CD4-positive, alpha-beta T cell treated with Interleukin-10 for 1 hour (primary cell): ENCODE measurements around the gene ADD3.

Experiments used
- DNase-seq: peaks from one replicate; pipeline ENCODE4 v3.0.0-alpha.2; 2020

ADD3 gene

DNA sequence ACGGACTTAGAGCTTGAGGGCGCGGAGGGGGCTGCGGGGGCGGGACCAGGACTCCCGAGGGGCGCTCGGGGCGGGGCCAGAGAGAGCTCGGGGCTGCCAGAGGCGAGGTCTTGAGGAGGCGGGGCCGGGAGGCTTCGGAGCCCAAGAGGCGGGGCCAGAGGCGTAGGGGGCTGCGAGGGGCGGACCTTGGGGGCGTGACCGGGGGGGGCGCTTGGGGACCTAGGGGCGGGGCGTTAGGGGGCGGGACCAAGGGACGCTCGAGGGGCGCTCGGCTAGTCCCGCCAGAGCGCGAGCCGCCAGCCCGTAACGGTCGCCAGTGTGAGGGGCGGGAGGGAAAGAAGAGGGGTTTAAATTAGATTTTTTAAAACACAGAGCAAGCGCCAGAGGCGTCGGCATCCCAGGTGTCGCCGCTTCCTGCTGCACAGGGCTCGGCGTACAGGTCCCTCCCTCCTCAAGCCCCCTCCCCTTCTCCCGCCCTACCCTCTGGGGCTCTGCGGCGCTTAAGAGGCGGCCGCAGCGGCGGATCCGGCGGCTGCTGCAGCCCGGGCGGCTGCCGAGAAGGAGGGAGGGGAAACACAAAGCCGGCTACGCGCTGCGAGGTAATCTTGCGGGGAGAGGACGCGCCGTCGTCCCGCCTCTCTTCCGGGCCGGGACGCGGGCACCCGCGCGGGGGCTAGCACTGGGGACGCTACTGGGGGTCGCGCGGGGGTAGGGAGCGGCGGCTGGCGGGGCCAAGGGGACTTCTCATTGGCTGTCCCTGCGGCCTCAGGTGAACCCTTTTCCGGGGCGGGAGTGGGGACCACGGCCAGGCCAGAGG, at the start of gene ADD3:
Gene ADD3 (plus strand): TSS at position 284 of the 817 bp plus-strand sequence. CDS start 92,670 bp downstream, outside the sequence.
- peak; percentile 94 for DNase-seq

GRCh38 chr10:109958059-109958458, 49.7 kb upstream of the ADD3 start:
- DNase-seq: no peak

DNA sequence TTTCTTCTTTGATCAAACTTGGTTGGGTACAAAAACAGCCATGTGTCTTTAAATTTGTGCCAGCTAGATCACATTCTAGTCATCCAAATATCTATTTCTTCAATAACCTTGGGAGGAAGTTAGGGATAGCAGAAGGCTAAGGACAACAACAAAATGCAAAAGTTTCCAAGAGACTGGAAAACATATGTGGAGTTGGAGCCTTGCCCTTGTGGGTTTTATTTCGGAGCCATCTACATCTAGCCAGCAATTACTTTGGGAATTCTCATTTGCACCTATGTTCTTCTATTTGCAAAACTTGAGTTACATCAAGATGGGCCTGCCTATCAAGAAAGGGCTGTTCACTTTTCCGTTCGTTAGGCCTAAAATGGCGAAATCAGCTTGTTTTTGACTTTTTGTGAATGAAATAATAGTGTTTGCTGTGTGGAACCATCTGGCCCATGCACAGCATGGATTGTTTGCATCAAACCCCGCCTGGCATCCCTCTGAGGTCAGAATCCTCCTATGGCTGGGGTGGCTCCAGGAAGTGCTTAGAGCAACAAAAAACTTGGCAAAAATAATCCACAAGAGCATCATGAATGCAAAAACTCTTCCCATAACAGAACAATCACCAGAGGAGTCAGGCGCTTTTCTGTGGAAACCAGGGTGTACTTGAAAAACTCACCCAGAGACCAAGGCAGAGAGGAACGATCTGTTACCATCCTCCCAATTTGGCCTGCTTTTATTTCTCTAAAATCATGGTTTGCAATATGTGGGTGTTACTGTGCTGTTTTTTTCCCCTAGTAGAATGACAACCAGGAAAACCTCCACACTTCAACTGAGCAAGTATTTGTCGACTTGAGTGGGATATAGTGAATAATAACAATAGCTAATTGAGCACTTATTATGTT, 48.3 kb upstream of the ADD3 start:
- DNase-seq: no peak

- DNase-seq: no peak
These were observed 47.1 kb upstream of the ADD3 start for GRCh38 chr10:109960682-109961081.

DNA sequence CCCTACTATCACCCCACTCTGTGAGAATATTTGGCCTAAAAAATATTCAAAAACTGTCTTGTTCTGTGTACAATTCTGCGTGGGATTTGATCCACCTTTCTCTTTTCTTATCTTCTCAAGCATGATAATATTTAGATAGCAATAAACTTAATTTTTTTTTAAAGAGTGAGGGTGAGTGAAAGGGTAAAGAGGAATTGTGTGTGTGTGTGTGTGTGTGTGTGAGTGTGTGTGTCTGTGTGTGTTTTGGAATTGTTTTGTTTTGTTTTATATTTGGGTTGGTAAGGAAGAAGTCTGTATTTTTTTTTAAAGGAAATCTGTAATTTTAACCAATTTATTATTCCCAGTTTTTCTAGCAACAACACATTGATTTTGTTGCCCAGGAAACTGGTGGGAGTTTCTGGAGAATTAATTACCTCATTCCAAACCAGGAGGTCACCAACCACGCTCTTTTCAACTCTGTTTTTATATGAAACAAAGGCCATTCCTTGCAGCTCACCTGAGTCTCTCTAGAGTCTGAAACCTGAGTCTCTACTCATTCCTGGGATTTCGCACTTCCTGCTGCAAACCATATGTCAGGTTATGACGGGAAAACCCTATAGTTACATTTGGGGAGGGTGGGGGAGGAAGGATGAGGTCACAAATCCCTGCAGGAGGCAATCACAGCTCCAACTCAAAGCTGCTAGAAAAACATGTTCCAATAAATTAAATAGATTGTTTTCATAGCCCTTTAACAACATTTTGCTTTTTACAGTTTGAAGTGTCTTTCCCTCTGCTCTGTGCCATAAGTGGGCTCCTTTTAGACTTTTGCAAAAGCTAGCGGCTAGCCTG, 46.4 kb upstream of the ADD3 start:
- DNase-seq: no peak

DNA sequence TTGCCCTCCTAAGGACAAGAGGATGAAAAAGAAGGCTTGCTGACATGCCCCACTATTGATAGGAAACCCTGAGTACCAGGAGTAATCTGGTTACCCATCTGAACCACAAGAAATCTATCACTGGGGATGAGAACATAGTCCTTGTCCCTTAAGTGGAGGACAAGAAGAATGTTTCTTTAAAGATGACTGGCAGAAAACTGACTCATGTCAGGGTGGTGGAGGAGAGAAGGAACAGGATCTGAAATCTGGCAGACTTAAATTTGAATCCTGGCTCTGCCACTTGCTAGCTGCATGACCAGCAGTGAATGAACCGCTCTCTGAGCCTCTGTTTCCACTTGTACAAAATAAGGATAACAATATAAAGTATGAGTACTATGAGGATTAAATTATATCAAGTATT, 45.5 kb upstream of the ADD3 start:
- no peak for DNase-seq

DNA sequence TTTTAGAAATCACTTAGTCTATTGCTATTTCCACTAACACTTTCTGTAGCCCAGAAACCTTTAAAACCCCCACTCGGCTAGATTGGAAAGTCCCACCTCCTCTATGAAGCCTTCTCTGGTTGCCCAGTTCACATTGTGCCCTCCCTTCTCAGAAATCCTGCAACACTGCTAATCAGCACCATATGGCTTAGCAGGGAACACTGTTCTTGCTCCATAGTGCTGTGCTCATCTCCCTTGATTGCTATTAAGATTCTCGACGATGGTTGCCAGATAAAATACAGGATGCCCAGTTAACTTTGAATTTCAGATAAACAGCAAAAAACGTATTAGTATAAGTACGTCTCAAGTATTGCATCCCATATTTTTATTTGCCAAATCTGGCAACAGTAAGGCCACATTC, 44.3 kb upstream of the ADD3 start:
- DNase-seq: no peak

- DNase-seq: no peak
These were observed 43.5 kb upstream of the ADD3 start for GRCh38 chr10:109964318-109964717.

DNA sequence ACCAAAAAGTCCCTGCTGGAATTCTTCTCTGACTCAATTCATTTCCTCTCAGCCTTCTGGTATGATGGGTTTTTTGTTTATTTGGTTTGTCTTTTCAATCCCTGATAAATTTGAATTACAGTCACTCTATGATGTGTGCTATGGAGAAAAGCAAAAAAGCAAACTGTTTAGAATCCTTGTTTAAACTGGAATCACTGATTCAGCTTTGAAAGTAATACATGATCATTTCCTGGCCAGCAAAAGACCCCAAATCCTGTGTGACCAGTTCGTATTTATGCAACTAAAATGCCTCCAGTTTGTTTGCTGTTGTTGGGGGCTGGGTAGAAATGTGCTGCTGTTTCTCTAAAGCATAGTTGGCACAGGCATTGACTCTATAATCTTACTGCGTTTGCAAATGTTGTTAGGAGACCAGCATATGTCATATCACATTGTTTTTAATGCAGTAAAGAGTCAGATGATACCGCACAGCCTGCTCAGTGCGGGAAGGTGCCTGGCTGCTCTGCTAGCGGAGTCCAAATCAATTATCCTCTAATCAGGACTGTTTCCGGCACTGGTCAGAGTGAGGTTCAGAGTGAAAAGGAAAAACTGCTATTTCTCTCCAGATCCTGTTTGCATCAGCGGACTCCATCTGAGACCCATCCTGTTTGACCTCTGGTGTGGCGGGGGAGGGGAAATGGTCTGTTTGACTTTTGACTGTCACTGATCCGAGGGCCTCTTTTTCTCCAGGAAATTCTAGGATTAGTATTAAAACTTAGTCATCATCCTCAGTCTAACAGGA, 40.6 kb upstream of the ADD3 start:
- DNase-seq: no peak

- no peak for DNase-seq
These were observed 40.1 kb upstream of the ADD3 start for GRCh38 chr10:109967739-109968088.

- no peak for DNase-seq
These were observed 38.6 kb upstream of the ADD3 start for GRCh38 chr10:109968953-109969759.

DNA sequence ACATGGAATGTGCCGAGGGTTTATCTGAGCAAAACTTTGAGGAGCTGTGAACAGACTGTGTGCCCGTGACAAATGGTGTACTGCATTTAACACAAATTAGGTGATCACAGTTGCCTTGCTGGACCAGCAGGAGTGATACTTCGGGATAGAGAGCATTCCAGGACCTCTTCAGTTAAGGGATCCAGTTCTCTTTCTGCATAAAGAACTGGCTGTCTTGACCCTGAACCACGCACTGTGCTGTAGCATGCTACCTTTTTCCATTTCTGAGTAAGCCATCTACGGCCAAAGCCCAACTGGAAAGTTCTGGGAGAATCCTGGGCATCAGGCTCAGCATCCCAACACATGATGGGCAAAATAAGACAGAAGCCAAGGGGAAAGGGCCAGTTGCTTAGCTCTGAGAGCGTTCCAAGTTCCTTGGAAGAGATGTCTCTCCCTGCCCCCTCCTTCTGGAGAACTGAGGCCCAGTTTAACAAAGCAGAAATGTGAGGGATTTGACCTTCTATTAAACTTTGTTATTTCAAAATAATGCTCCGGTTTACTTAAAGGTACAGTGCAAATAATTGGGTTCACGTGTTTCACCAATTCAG, 37.9 kb upstream of the ADD3 start:
- DNase-seq: no peak

DNA sequence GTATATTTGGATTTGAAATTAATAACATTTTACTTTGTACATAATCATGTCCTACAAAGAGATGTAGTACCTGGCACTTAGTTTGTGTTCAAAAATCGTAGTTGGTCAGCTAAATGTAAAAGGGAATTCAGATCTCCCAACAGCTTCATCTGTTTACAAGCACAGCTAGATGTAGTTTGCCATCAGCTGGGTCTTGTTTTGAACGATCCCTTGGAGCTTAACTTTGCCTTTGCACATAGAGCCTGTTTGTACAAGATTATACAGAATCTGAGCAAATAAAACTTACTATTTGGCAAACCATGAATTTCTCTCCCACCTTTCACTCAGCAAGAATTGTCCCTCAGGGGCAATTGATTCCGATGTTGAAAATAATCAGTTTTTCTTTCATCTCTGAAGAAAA, 36.1 kb upstream of the ADD3 start:
- DNase-seq: no peak

DNA sequence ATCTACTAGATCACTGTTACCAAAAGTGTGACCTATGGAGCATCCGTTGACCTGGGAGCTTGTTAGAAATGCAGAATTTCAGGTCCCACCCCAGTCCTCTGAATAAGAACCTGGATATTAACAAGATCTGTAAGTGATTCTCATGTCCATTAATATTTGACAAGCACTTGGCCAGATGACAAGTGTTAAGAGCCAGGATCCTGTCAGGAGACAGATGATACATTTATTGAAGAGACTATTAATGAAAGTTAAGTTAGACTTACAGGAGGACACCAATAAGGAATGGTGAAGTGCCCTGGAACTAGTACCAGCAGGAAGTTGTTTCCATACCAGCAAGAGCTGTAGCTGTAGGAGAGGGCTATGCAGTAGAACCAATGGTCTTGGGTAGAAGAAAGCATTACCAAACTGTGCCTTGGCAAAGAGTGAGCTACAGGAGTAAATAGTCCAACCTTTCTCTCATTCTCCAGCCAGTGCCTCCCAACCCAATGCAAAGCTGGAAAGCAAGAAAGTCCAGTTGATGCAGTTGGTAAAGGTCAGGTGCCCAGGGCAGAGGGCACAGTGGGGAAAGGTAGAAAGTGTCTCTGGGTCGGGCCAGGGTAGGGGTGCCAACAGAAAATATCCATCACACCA, 35.3 kb upstream of the ADD3 start:
- DNase-seq: no peak

DNA sequence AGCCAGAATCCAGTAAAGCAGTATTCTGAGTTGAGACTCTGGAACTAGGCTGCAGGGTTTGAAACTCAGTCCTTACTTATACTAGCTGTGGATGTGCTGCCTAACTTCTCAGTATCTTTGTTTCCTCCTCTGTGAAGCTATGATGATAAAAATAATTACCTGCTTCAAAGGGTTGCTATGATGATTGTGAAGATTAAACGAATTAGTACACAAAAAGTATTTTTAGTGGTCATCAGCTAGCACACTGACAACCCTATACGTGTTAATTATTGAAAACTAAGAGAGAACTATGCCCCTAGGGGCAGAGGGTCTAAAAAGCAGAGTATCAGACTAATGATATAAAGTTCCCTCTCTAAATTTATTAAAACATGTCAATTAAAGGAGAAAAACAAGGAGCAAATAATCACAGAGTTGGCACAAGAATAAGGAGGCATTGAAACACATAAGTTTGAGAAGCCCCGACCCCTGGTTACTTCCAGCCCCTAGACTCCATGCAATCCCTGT, 34.4 kb upstream of the ADD3 start:
- no peak for DNase-seq

DNA sequence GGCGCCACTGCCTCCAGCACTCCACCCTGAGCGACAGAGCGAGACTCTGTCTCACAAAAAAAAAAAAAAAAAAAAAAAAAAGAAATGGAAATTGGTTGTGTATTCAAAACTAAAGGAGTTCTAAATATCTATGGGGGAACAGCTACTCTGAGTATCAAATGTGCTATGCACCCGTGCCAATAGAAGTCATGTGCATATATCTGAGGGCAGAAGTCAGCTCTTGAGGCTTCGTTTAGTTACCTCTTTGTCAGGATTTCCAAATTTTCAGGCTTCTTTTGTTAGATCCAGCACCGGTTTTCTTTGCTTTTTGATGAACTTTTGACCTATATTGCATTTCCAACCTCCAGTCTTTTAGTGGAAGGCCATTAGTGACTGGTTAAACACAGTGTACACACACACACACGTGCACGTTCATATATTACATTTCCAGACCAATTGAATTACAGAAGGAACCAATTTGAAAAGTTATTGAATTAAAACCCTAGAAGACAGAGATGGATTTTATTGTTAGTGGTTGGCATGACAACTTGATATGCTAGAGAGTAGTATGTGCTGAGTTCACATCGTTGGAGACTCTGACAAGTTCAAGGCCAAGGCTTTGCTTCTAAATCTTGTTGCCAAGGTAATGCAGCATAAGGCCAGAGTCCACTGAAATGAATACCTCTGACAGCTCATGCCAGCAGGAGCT, 33.1 kb upstream of the ADD3 start:
- no peak for DNase-seq

- DNase-seq: no peak
These were observed 32.3 kb upstream of the ADD3 start for GRCh38 chr10:109975244-109976190.

GRCh38 chr10:109976681-109977080, 31.1 kb upstream of the ADD3 start:
- DNase-seq: no peak

- no peak for DNase-seq
These were observed 30.4 kb upstream of the ADD3 start for GRCh38 chr10:109977382-109977806.
